Measurements from ENCODE around the gene C14orf119. TPM values are rescaled to one million over a fixed set of nuclear protein-coding genes. Genes with fewer than 3 reads are reported as not detected.

The C14orf119 gene
- total RNA-seq, 1 donor from 2014 or later, result 27.3 TPM

DNA sequence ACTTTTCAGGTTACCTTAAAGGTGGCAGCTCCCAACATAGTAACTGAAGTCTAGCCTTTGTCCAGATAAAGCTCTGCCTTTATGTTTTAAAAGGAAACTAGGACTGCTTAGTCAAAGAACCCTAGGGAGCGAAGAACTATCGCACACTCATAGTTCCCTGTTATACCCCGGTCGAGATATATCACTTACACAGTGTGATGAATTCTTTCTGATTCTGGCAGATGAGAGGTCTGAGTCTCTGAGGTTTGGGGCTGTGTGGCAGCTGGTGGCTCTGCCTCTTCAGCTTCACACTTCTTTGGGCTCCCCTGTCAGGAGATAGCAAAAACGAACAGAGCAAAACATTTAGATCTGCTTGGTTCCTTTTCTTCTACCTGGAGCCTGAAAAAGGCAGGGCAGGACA is 17.3 kb upstream of the C14orf119 start:
- DNase-seq (ENCODE audit: low read depth), result no peak
- TF ChIP-seq, protein P1, sequence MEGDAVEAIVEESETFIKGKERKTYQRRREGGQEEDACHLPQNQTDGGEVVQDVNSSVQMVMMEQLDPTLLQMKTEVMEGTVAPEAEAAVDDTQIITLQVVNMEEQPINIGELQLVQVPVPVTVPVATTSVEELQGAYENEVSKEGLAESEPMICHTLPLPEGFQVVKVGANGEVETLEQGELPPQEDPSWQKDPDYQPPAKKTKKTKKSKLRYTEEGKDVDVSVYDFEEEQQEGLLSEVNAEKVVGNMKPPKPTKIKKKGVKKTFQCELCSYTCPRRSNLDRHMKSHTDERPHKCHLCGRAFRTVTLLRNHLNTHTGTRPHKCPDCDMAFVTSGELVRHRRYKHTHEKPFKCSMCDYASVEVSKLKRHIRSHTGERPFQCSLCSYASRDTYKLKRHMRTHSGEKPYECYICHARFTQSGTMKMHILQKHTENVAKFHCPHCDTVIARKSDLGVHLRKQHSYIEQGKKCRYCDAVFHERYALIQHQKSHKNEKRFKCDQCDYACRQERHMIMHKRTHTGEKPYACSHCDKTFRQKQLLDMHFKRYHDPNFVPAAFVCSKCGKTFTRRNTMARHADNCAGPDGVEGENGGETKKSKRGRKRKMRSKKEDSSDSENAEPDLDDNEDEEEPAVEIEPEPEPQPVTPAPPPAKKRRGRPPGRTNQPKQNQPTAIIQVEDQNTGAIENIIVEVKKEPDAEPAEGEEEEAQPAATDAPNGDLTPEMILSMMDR (conservative IDR thresholded peaks at IDR 0.05; ENCODE audit: low read depth, low read length), result no peak
- no peak overlapping the region for H3K4me3 ChIP-seq (ENCODE audit: low read depth, low read length)

DNA sequence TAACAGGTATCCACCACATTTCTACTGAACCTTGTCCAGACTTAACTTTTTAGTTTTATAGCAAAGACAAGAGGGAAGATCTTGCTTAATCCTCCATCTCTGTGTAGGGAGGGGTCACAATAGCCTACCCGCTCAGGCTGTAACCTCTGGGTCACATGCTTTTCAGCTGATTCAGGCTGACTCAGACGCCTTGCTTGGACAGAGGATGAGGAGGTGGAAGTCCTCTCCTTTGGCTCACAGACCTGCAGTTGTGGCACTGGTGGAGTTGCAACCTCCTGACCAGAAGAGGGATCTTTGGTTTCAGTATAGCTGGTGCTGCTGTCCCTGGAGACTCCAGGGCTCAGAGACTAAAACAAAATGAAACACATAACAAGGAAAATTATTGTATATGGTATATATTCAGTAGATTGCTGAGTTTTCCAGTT is 16.6 kb upstream of the C14orf119 start:
- DNase-seq (ENCODE audit: low read depth), result peak; percentile 93
- TF ChIP-seq, protein P1 (conservative IDR thresholded peaks at IDR 0.05; ENCODE audit: low read depth, low read length), result peak; percentile 2
- H3K4me3 ChIP-seq (ENCODE audit: low read depth, low read length), result no peak overlapping the region

DNA sequence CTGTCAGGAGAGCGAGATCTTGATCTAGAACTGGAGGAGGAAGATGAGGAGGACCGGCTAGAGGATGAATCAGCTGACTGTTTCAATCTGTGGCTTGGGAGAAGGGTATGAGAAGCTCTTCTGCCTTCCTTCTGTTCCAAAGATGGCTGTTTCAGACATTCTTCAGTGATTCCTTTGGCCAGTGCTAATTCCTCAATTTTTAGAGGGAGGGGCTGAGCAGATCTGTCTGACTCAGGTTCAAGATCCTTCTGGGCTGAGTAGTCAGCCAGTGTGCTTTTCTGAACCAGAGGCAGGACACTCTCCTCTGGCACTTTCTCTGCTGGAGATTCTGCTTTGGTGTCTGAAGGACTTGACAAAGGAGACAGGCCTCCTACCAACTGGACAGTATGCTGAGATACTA is 15.6 kb upstream of the C14orf119 start:
- DNase-seq (ENCODE audit: low read depth), result no peak
- TF ChIP-seq, protein P1 (conservative IDR thresholded peaks at IDR 0.05; ENCODE audit: low read depth, low read length), result no peak
- H3K4me3 ChIP-seq (ENCODE audit: low read depth, low read length), result no peak overlapping the region

DNA sequence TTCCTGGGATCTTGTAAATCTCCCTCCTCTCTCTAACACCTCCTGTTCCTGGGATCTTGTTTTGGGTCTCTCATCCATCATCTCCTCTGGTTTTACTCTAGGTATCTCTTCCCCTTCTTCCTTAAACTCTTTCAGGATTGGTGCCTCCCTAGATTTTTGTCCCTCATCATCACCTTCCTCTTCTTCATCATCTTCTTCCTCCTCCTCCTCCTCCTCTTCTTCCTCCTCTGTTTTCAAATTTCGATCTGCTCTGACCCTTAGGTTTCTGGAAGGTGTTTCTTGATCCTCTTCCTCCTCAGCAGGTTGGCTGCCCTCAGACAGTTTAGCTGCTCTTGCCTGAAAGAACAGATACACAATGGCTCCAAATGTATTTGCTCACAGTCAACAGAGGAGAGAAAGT is 14.8 kb upstream of the C14orf119 start:
- no peak for DNase-seq (ENCODE audit: low read depth)
- H3K4me3 ChIP-seq (ENCODE audit: low read depth, low read length), result no peak overlapping the region
- TF ChIP-seq, protein P1 (conservative IDR thresholded peaks at IDR 0.05; ENCODE audit: low read depth, low read length), result no peak

DNA sequence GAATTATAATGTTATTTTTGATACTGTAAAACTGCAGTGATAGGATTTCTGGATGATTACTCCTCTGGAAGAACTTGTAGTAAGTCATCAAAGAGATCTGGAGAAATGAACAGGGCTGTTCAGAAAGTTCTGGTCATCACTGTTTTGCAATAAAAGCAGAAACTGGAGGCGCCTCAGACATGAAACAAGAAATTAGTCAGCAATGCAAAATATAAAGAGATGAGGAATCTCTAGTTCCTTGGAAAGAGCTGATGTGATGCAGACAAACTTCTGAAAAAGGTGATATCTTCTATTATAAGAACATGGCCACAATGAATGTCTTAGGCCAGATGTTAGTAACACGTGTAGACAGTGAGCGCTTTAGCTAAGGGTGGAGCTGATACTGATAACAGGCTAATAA is 9.8 kb upstream of the C14orf119 start:
- TF ChIP-seq, protein P1 (conservative IDR thresholded peaks at IDR 0.05; ENCODE audit: low read depth, low read length), result no peak
- no peak for DNase-seq (ENCODE audit: low read depth)

DNA sequence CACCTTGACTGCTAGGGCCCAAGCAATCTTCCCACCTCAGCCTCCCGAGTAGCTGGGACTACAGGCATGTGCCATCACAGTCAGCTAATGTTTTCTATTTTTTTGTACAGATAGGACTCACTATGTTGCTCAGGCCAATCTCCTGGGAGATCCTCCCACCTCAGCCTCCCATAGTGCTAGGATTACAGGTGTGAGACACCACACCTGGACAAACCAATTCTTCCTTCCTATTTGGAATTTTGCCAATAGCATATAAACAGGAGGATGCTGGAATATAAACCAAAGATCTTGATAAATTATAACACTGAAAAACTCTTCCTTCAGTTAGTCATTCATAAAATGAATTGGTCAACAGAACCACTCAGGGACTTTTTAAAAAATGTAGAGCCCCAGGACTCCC is 8.7 kb upstream of the C14orf119 start:
- DNase-seq (ENCODE audit: low read depth), result no peak
- TF ChIP-seq, protein P1 (conservative IDR thresholded peaks at IDR 0.05; ENCODE audit: low read depth, low read length), result no peak
- no peak overlapping the region for H3K4me3 ChIP-seq (ENCODE audit: low read depth, low read length)

More for the DNA sequence above, 9.8 kb upstream of the C14orf119 start:
- H3K4me3 ChIP-seq (ENCODE audit: low read depth, low read length), result no peak overlapping the region

DNA sequence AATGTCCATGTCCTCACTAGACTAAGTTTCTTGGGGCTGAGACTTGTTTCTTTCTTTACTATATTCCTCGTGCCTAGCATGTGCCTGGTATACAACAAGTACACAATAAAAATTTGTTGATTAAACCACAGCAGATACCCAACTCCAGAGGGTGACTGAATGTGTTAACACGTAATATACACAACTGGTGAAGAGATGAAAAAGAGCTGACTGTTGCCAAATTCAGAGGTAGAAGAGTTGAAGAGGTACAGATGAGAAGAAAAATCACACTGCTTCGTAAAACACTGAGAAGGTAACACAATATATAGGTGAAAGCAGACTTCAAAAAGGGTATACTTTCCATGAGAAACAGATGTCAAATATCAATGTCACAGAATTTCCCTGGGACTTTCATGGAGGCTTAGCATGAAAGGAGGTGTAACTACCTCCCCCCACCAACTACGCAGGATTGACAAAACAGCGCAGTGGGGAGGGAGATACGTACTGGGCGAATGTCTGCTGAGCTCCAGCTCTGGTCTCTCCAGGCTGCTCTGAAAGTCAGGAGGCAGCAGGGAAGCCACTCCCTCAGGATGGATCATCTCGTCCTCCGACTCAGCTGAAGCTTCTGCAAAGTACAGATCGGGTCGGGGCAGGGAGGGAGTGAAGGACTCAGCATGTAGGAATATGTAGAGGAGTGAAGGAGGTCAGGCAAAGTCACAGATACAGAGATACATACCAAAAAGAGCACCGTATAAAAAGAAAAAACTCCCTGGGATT is 5.6 kb upstream of the C14orf119 start:
- H3K4me3 ChIP-seq (ENCODE audit: low read depth, low read length), result no peak overlapping the region
- DNase-seq (ENCODE audit: low read depth), result no peak
- TF ChIP-seq, protein P1 (conservative IDR thresholded peaks at IDR 0.05; ENCODE audit: low read depth, low read length), result no peak

All from epithelial cell of proximal tubule (primary cell).